Daoy (cell line): ENCODE measurements around the gene MYL6B. TPM values are rescaled to one million over a fixed set of nuclear protein-coding genes. Genes with fewer than 3 reads are reported as not detected.
A peak's percentile ranks its signal among the peaks of the same experiment; 100 is the strongest.

ENCODE experiments used
- DNase-seq: peaks from one replicate; pipeline ENCODE4 v3.0.0-alpha.2; 2015; ENCODE audit warnings: low read depth
- total RNA-seq: library from RNA; depleted of rRNA; stranded (reverse); fragments of >200 nt; shearing (Covaris generic); gene quantifications from 2 replicates; pipeline ENCODE4 v1.2.3, GENCODE V29; 2014

Gene MYL6B
- total RNA-seq, 1 experiment from 2014 or later: 156 TPM

GRCh38 chr12:56165369-56165768, 13.0 kb downstream of the MYL6B start:
- DNase-seq: no peak

- DNase-seq: no peak
Measured at GRCh38 chr12:56169229-56169759, 16.9 kb downstream of the MYL6B start.

GRCh38 chr12:56172839-56173238, 20.5 kb downstream of the MYL6B start:
- no peak for DNase-seq

DNA sequence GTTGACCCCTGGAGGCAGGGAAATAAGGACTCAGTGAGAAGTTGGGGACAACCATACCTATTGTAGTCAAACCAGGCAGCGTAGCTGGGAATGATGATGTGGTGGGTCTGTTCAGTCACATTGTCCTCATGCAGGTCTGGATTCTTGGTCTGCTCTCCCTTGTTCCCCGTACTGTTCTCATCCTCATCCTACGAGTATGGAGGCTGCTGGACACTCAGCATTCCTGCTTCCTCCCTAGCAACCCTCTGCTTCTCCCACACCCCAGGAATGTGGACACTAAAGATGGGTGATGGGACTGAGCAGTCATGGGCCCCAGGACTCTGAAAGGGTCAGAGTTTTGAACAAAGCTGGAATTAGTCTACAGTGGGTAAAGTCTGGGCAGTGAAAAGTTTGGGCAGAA, 26.0 kb downstream of the MYL6B start:
- no peak for DNase-seq

DNA sequence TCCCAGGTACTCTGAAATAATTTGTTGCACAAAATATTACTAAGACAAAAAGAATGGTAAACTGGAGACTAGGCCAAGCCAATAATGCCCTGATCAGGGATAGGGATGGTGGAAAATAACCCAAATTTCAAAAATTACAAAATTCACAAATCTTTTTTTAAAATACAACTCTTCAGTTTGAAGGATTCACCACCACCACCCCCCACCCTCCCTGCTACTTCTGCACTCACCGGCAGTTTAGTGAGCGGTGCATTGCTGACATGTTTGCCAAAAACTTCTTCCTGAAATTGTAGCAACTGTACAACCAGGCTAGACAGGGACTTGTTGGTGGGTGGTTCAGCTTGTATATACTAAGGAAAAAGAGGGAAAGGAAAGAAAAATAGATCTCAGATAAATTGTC, 34.6 kb downstream of the MYL6B start:
- no peak for DNase-seq

GRCh38 chr12:56188131-56188777, 35.9 kb downstream of the MYL6B start:
- DNase-seq: no peak

- no peak for DNase-seq
Measured at GRCh38 chr12:56188778-56189098, 36.4 kb downstream of the MYL6B start.

DNA sequence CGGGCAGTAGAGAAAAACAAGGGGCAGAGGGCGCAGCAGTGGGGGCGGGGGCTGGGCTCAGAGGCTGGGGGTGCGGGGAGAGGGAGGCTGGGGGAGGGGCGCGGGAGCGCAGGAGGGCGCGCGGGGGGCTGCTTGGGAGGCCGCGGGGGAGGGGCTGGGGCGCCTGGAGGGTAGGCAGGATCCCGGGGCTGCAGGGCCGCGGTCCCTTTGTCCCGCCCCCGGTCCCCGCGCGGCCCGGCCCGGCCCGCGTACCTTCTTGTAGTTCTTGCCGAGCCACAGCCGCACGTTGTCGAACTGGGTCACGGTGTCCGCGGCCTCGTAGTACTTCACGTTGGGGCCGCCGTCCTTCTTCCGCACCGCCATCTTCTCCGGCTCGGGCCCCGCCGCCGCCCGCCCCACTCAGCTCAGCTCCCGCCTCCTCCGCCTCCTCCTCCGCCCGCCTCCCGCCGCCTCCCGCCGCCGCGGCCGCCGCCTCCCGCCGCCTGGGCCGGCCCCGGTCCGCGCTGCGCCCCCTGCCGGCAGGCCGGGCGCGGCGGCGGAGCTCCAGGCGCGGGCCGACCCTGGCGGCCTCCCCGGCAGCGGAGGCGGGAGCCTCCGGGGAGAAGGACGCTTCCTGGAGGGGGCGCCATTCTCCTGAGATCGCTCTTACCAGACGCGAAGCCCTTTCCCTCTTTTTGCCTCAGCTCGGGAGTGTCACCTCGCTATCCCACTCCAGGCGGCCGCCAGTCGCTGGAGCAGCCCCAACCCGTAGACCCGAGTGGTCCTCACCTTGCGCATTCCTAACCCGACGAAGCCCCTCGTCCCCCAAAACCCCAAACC, 36.9 kb downstream of the MYL6B start, which contains the start of gene SMARCC2:
Gene SMARCC2, minus strand, starts transcription at position 385 of the 819 bp plus-strand sequence. Its CDS starts 22 bp downstream, at position 363.
- peak; percentile 93 for DNase-seq

- peak; percentile 94 for DNase-seq
Measured at GRCh38 chr12:56189918-56190694, 37.7 kb downstream of the MYL6B start.

GRCh38 chr12:56190695-56191155, 38.3 kb downstream of the MYL6B start:
- no peak for DNase-seq

DNA sequence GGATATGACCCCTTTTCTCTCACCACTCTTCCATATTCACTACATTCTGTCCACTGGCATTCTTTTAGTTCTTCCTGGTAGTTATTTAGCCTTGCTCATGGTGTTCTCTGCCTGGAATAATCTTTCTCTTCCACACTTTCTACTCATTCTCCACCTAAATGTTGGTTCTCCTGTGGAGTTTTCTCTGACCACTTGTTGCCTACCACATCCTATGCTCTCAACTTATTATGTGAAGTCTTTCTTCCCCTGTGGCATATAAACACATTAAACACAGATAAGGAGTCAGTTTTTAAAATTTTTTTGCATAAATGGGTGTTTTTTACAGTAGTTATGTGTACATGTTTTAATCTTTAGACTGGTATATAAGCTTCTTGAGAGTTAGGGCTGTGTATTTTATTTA, 40.2 kb downstream of the MYL6B start:
- DNase-seq: no peak

DNA sequence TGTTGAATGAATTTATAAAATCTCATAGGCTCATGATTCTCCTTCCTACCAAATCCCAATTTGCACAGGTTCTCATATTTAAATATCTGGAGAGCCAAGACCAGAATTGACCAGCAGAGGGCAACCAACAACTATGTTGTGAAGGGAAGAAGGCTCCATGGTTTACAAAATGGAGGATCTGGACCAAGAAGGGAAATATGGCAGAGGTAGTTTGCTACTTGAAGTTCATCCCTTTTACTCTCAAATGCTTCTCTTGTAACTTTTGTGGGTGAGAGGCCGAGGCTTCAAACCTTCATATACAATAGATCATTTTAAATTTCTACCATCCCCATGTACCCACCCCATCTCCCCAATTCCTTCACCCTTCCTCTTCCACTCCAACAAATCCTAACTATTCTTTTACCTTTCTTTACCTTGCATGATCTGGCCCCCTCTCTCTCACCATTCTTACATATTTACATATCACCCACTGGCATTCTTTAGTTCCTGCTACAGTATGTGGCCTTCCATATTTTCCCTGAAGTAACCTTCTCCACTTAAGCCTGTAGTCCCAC, 40.7 kb downstream of the MYL6B start:
- DNase-seq: peak; percentile 78

- peak; percentile 85 for DNase-seq
Measured at GRCh38 chr12:56196818-56197550, 44.6 kb downstream of the MYL6B start.

DNA sequence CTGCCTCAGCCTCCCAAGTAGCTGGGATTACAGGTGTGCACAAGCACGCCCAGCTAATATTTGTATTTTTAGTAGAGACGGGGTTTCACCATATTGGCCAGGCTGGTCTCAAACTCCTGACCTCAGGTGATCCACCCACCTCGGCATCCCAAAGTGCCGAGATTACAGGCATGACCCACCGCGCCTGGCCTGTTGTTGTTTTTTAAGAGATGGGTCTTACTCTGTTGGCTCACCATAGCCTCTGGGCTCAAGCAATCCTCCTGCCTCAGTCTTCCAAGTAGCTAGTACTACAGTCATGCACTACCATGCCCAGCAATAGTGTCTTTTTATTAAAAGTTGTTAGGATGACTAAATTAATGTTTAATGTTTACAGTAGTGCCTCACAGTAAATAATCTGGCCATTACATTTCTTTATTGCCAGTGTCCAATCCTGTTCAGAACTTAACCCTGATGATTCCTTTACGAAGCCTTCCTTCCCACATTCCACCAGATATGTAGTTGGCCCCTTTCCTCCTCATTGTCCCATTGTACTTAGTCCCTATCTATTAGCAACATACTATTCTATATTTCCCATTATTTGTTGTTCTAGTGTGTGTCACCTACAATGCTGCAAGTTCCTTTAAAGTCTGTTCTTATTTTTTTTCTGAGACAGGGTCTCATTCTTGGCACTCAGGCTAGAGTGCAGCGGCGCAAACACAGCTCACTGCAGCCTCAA, 45.7 kb downstream of the MYL6B start:
- no peak for DNase-seq

DNA sequence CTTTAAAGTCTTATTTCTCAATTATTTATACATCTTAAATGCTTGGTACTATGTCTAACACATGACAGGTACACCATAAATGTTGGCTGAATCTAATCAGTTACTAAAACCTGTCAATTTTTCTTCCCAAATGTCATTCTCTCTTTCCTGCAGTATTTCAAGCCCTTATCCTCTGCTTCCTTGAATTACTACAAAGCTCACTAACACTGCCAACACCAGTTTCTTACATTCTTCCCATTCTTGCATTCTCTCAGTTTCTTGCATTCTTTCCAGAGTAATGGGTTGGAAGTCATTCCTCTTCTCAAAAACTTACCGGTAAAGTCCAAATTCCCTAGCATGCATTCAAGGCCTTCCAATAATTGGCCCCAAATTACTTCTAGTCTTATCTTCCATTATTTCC, 46.4 kb downstream of the MYL6B start:
- DNase-seq: no peak

DNA sequence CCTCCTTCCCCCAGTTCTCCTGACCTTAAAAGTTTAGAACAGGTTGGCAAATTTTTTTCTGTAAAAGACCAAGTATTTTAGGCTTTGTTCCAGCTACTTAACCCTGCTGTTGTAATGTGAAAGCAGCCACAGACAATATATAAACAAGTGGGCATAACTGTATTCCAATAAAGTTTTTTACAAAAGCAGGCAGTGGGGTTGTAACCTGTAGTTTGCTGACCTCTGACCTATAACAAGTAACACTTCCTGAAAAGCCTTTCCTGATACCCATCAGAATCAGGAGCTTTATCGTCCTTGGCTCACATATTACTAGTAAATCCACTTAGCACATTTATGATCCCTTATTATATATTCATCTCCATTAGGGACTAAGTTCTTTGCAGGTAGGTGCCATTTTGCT, 50.0 kb downstream of the MYL6B start:
- DNase-seq: no peak

DNA sequence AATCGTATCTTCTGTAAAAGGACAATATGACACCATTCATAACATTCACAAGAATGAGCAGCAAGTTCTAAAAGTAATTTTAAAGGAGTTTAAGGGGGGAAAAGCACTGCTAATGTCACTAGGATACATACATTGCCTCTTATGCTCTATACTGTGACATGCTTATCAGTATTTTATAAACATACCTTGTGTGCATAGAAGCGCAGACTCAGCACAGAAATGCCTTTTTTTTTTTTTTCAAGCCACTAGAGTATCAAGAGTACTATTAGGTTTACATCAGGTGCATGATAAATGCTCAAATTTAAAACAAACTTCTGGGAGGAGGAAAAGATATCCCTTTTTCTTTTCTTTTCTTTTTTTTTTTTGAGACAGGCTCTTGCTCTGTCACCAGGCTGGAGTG, 50.5 kb downstream of the MYL6B start:
- no peak for DNase-seq

DNA sequence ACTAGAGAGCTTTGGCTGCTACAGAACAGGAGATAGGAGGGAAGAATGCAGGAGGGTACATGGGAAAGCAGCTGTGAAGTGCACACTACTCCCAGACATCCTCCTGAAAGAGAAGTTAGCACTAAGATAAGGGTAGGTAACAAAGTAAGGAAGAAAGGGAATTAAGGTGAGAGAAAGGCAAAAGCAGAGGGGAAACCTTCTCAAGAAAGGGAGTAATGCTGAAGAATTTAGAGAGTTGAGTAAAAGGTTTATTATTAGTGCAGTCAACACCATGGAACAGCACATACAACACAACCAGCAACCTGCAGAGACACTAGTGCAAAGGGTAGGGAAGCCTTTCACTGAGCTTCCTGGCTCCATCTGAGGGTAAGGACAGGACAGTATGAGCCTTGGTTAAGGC, 51.9 kb downstream of the MYL6B start:
- DNase-seq: no peak

DNA sequence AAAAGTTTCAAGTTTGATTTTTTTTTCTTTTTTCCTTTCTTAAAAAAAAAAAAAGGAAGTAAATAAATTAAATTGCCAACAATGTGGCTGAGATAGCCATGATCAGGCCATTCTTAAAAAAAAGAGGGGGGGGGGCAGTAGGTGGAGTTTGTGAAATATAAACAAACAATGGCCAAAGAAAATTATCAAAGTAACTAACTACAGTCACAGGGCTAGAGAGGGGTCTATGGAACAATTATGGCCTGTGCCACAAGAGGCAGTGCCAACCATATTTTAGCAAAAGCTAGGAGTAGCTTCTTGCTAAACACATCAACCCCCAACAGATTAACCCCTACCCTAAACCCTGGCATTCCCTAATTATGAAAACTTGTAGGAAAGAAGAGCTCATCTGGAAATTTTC, 53.1 kb downstream of the MYL6B start:
- DNase-seq: no peak

DNA sequence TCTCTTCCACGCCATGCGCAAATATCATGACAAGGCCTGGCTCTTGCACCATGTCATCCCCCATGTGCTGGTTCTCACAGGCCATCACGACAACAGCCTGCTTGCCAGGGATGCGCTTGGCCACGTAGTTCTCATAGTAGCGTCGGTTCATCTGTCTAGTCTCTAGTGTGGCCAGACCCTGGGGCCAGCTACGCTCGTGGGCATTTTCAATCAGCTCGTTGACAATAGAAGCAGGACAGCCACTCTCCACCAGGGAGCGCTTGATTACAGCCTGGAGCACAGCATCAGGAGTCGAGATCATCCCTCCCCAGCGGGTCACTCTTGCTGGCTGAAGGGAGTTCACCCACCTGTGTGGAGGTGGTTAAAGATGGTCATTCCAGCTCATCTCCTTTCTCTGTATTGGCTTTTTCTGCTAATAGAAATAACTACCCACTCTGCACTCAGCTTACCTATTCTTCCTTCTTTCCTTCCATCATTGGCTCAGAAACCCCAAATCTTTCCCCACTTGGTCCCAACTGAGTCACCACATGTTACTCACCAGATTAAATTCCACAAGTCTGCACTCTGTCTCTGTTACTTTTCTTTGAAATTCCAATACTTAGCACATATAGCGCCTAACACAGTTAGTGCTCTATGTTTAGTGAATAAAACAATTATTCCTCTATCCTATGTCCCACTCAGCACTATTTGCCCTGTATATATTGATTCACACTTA, 54.2 kb downstream of the MYL6B start:
- DNase-seq: peak; percentile 56
